Subcutaneous abdominal adipose tissue (tissue), 5 donors: ENCODE measurements around the gene LRP5.

Source experiments
- H3K27ac ChIP-seq: one replicate; pipeline ENCODE4 v1.7.0; 2013; ENCODE audit warnings: low read depth, mild to moderate bottlenecking, inconsistent platforms, low read length, moderate library complexity
- H3K27me3 ChIP-seq, 5 donors: one replicate each; pipeline ENCODE4 v1.7.0; 2013; ENCODE audit warnings: low read length in 5 of 5, inconsistent platforms in 1 of 5; ENCODE audit not compliant: control insufficient read depth in 5 of 5, insufficient read depth in 4 of 5
- H3K36me3 ChIP-seq, 5 donors: one replicate each; pipeline ENCODE4 v1.7.0; 2013; ENCODE audit warnings: low read length in 5 of 5; ENCODE audit not compliant: control insufficient read depth in 5 of 5, insufficient read depth in 5 of 5
- H3K4me1 ChIP-seq, 5 donors: one replicate each; pipeline ENCODE4 v1.7.0; 2013; ENCODE audit warnings: low read length in 5 of 5, mild to moderate bottlenecking in 3 of 5, moderate library complexity in 1 of 5; ENCODE audit not compliant: control insufficient read depth in 5 of 5, insufficient read depth in 5 of 5
- H3K4me3 ChIP-seq, 5 donors: one replicate each; pipeline ENCODE4 v1.7.0; 2013; ENCODE audit warnings: low read length in 5 of 5, low read depth in 1 of 5
- H3K9ac ChIP-seq, 5 donors: one replicate each; pipeline ENCODE4 v1.7.0; 2013; ENCODE audit warnings: low read length in 5 of 5, mild to moderate bottlenecking in 4 of 5, moderate library complexity in 3 of 5
- H3K9me3 ChIP-seq, 5 donors: one replicate each; pipeline ENCODE4 v1.7.0; 2013; ENCODE audit warnings: low read length in 5 of 5; ENCODE audit not compliant: control insufficient read depth in 5 of 5
- donor health status: healthy.
- donor health status: healthy.
- donor health status: healthy.
- donor health status: healthy.
- donor health status: healthy.

Gene LRP5

GRCh38 chr11:68317147-68317785, 4.9 kb downstream of the LRP5 start:
- Histone ChIP-seq H3K27ac (peak overlapping the region; percentile 86), H3K9me3 (no peaks in the 10 kb centered on the region), H3K4me3 (peak overlapping the region in 3 of 5 donors; percentile 11 to 26 (median 23)), H3K27me3 (no peaks in the 10 kb centered on the region), H3K4me1 (peaks cover 21 to 63% (median 57%) of the 10 kb centered on the region in 5 donors), H3K9ac (peak overlapping the region in 3 of 5 donors; percentile 21 to 48 (median 41)), H3K36me3 (no peaks in the 10 kb centered on the region)

DNA sequence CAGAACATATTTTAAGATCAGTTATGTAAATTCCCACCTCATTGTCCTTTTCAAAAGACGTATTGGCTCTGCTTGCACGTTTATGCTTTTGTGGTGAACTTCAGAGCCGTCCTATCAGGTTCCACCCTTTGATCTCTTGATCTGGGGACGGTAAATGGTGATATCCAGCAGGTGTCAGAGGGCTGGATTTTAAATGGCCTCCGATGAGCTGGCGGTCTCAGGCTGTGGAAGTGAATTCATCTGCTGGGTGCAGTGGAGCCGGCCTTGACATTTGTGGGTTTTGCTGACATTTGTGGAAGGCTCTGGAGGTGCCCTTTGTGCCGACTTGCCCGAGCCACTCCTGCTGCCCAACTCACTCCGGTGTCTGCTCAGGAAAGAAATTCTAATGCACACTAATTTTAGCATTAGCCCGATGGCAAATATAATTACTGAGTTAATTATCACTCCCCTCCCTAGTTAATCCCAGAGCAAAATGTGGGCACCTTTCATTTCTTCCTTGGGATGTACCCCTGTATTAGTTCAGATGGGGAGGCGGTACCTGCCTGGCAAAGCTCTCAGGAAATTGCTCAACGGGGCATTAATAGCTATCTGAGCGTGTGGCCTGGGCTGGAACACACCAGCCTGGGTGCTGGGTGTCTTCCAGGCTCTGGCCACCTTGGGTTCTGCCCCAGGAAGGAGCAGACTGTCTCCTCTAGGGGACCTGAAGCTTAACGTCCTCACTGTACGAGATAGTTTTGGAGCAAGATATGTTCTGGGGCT, 9.1 kb downstream of the LRP5 start:
- Histone ChIP-seq H3K9ac (peak overlapping the region in 4 of 5 donors; percentile 23 to 45 (median 34)), H3K9me3 (no peaks in the 10 kb centered on the region), H3K27ac (peak overlapping the region; percentile 60), H3K4me1 (peaks cover 6 to 64% (median 53%) of the 10 kb centered on the region in 5 donors), H3K4me3 (peak overlapping the region in 1 of 5 donors; percentile 19), H3K36me3 (no peaks in the 10 kb centered on the region), H3K27me3 (no peaks in the 10 kb centered on the region)

- H3K27ac ChIP-seq: peak overlapping the region; percentile 60
- H3K9ac ChIP-seq: peak overlapping the region; percentile 23 to 45 (median 41)
- H3K4me3 ChIP-seq: peak overlapping the region in 1 of 5 donors; percentile 19
- peaks cover 4 to 64% (median 53%) of the 10 kb centered on the region in 5 donors for H3K4me1 ChIP-seq
- no peaks in the 10 kb centered on the region for H3K27me3 ChIP-seq
- no peaks in the 10 kb centered on the region for H3K9me3 ChIP-seq
- no peaks in the 10 kb centered on the region for H3K36me3 ChIP-seq
These were observed 9.7 kb downstream of the LRP5 start for GRCh38 chr11:68322052-68322430.

- Histone ChIP-seq H3K4me1 (peaks cover 13 to 75% (median 68%) of the 10 kb centered on the region in 5 donors), H3K4me3 (no peak overlapping the region), H3K27ac (no peak overlapping the region), H3K36me3 (no peaks in the 10 kb centered on the region), H3K9ac (peak overlapping the region in 2 of 5 donors; percentile 30 to 35), H3K9me3 (no peaks in the 10 kb centered on the region), H3K27me3 (no peaks in the 10 kb centered on the region)
These were observed 11.8 kb downstream of the LRP5 start for GRCh38 chr11:68324241-68324640.

GRCh38 chr11:68324695-68325094, 12.3 kb downstream of the LRP5 start:
- Histone ChIP-seq H3K27ac (no peak overlapping the region), H3K4me3 (no peak overlapping the region), H3K4me1 (peaks cover 13 to 80% (median 72%) of the 10 kb centered on the region in 5 donors), H3K9me3 (no peaks in the 10 kb centered on the region), H3K27me3 (no peaks in the 10 kb centered on the region), H3K9ac (peak overlapping the region in 1 of 5 donors; percentile 35), H3K36me3 (no peaks in the 10 kb centered on the region)

GRCh38 chr11:68325183-68325906, 13.0 kb downstream of the LRP5 start:
- Histone ChIP-seq H3K9me3 (no peaks in the 10 kb centered on the region), H3K4me3 (no peak overlapping the region), H3K36me3 (no peaks in the 10 kb centered on the region), H3K27me3 (no peaks in the 10 kb centered on the region), H3K9ac (peak overlapping the region in 1 of 5 donors; percentile 2), H3K4me1 (peaks cover 15 to 86% (median 78%) of the 10 kb centered on the region in 5 donors), H3K27ac (no peak overlapping the region)

- Histone ChIP-seq H3K9ac (peak overlapping the region in 1 of 5 donors; percentile 2), H3K36me3 (no peaks in the 10 kb centered on the region), H3K9me3 (no peaks in the 10 kb centered on the region), H3K4me1 (peaks cover 16 to 91% (median 84%) of the 10 kb centered on the region in 5 donors), H3K4me3 (no peak overlapping the region), H3K27ac (no peak overlapping the region), H3K27me3 (no peaks in the 10 kb centered on the region)
These were observed 13.5 kb downstream of the LRP5 start for GRCh38 chr11:68325907-68326220.

DNA sequence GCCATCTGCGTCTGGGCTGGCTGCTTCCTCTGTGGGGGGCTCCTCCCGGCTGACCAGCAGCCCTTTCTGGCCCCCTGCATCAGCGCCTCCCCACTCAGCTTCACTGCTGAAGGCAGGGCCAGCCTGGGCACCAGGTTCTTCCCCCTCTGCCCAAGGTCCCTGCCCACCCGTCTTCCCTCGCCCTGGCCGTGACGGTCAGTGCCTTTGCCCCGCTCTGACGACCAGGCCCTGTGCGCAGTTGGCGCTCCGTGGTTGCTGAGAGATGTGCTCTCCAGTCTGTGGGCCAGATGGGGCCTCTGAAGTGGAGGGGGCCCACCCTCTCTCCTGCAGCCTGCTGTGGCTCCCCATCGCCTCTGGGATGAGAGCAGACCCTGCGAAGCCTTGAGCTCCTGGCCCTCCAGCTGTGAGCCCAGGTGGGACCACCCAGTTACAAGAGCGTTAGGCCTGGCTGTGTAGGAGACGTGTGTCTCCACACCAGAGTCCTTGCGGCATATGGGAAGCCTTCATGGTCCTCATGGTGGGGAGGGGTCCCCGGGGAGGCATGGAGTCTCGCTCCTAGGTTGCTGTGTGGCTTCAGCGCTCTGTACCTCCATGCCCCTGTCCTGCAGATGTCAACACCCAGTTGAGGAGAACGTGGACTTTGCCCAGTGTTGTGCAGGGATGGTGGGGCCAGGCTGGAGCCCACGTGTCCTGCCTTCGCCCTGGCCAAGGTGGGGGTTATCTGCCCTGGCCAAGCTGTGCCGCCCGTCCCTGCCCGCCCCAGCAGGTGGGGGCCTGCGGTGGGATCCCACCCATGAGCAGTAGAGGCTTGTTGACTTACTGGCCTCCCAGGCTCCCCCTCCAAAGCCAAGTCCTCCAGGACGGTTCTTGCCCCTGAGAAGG, 14.2 kb downstream of the LRP5 start:
- Histone ChIP-seq H3K27ac (no peak overlapping the region), H3K4me1 (peaks cover 16 to 92% (median 87%) of the 10 kb centered on the region in 5 donors)

GRCh38 chr11:68327586-68328370, 15.4 kb downstream of the LRP5 start:
- H3K27me3 ChIP-seq: no peaks in the 10 kb centered on the region
- H3K36me3 ChIP-seq: no peaks in the 10 kb centered on the region
- H3K27ac ChIP-seq: no peak overlapping the region
- peak overlapping the region in 1 of 5 donors; percentile 4 for H3K4me3 ChIP-seq
- no peak overlapping the region for H3K9ac ChIP-seq
- no peaks in the 10 kb centered on the region for H3K9me3 ChIP-seq
- H3K4me1 ChIP-seq: peaks cover 17 to 92% (median 89%) of the 10 kb centered on the region in 5 donors

More for the DNA sequence above, 14.2 kb downstream of the LRP5 start:
- Histone ChIP-seq H3K4me3 (no peak overlapping the region), H3K9me3 (no peaks in the 10 kb centered on the region), H3K27me3 (no peaks in the 10 kb centered on the region), H3K36me3 (no peaks in the 10 kb centered on the region), H3K9ac (no peak overlapping the region)
